GM12873 (cell line): ENCODE data around the gene ROM1.

ENCODE experiments used
- CTCF ChIP-seq: IDR thresholded peaks from 2 replicates; pipeline ENCODE4 v1.5.1; 2012; ENCODE audit warnings: low read depth, mild to moderate bottlenecking, moderate library complexity, low read length, control low read depth; ENCODE audit not compliant: insufficient read depth; ENCODE audit errors: missing control alignments

Gene ROM1

DNA sequence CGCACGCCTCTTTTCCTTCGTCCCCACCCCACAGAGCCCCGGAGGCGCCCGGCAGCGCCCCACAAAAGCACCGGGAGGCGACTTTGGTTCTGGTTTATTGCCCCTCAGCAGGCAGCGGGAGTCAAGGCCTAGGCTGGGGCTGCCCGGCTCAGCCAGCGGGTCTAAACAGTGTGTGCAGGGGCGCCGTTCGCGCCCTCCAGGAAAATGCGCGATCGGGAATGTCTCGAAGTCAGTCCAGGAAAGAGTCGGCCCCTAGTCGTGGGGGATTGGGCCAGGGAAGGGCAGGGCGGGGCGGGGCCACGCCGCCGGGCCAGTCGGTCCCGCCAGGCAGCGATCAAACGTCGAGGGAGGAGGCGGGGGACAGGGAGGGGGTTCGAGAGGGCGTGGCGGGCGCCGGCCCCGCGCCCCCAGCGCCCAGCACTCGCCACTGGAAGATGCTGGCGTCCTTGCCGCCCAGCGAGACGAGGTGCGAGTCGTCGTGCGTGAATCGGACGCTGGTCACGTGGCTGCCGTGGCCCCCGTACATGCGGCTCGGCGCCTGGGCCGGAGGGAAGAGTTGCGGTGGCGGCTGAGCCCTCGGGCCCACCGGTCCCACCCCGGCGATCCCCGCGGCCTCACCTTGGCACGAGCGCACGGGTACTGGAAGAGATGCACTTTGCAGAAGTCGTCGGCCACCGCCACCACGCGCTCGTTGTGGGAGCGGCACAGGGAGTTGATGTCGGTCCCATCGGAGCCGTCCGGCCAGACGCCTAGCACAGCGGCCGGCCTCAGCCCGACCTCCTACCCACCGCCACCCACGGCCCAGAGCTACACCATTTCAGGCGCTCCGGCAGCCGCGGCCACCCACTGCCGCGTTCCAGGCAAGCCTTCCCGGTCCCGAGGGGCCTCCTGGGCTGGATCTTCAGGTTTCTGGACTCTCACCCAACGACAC is 10.7 kb upstream of the ROM1 start:
- TF ChIP-seq CTCF, result no peak

DNA sequence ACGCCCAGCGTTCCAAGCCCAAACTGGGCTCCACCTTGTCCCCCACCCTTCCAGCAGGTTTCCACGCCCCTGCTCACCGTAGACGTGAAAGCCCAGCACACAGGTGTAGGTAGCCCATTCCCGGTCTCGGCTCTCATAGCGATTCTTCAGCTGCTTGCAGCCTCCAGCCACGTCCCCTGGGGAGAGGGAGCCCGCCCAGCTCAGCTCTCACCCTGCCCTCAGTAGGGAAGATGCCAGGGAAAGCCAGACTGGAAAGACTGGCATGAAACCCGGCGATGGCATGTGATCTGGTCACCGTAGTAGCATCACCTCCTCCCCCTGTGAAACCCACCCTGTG is 10.0 kb upstream of the ROM1 start:
- no peak for TF ChIP-seq CTCF

DNA sequence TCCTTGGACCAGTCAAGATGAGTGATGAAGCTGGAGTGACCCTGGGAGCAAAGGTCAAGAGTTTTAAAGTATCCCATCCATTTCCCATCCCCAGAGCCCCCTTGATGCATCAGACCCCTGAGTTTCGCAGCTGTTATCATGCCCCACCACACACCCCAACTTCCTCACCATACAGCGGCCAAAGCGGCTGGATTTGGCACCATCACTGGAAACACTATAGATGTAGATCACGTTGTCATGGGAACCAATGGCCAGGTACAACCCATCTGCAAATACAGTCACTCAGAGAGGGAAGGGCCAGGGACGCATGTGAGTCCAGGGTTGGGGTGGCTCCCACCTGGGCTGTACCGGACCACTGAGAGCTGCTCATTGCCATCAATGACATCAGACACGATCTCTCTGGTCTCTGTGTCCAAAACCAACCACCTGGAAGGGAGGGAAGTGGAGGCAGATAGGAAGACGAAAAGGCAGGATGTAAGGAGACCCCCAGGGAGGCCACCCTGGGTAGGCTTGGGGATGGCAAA is 9.2 kb upstream of the ROM1 start:
- no peak for TF ChIP-seq CTCF

DNA sequence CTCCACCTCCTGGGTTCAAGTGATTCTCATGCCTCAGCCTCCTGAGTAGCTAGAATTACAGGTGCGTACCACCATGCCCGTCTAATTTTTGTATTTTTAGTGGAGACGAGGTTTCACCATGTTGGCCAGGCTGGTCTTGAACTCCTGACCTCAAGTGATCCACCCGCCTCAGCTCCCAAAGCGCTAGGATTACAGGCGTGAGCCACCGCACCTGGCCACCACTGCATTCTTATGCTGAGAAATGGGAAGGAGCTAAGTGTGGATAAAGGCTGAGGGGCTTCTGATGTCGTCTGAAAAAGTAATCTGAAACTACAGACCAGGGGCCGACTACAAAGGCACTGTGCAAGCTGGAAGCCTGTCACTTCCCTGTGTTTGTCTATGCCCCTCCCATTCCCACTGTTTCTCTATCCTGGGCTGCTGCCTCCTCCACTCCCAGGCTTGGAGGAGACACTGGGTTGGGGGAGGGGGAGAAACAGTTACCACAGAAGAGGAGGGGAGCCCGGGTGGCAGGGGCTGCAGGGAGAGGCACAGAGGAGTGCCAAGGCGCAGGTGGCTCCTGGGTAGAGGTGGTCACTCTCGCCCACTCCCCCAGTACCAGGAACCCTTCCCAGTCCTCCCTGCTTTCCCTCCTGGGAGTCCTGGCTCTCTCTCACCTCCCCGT is 8.5 kb upstream of the ROM1 start:
- TF ChIP-seq CTCF, result no peak

DNA sequence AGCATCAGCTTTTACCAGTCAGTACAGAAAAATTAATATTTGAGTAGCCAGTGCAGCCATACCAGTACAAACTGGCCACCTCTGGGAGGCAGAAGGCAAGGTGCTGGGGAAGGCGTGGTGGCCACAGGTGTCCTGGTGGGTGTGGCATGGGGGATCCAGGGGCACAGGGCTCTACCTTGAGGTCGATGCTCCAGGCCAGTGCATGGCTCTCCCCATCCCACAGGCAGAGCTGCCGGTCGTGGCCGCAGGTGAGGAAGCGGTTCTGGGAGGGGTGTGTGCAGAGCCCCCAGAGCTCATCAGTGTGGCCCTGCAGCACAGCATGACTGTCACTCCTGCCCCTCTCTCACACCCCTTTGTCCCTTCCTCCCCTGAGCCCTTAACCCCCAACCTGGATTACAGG is 7.6 kb upstream of the ROM1 start:
- no peak for TF ChIP-seq CTCF

- TF ChIP-seq CTCF, result no peak
These were observed 7.2 kb upstream of the ROM1 start for GRCh38 chr11:62605902-62606301.

GRCh38 chr11:62607714-62608113 is 5.3 kb upstream of the ROM1 start:
- no peak for TF ChIP-seq CTCF
